ENCODE results near the gene HJV.

HJV gene

DNA sequence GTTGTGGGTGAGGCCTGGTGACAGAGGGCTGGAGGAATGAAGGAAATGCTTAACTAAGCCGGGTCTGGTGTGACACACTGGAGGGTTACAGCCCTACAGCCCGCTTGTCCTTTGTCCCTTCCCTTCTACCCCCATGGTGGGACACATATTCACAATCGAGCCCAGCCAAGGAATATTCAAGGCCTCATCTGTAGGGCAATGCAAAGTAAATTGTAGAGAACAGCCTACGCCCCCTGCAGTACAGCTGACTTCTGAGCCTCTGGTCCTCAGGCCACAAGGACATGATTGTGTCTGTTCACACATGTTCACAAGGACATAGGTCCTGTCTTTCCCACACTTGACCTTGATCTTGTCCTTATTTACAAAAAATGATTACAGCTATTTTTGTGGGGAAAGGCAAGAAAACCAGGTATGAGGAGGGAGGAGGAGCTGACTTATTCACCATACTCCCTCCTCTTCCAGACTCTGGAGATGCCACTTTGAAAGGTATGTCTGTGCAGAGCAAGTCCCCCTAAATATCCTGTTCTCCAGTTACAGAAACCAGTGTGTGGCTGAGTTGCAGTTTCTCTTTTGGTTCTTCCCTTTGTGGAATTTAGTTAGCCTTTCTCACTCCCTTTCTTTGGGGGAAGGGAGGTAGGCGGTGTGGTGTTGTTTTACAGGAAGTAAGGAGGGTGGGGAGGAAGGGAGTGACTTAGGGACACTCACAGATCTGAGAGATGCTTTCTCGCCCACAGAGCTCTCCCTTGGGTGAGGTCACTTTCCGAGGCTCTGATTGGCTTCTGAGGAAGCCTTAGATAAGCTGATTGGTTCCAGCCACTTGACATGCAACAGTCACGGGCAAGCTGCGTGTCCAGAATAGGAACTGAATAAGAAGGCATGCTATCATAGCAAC lies 42.4 kb downstream of the HJV start:
- DNase-seq (ENCODE audit: insufficient read length, low spot score) (peak; percentile 85), FAIRE-seq (no peak)

DNA sequence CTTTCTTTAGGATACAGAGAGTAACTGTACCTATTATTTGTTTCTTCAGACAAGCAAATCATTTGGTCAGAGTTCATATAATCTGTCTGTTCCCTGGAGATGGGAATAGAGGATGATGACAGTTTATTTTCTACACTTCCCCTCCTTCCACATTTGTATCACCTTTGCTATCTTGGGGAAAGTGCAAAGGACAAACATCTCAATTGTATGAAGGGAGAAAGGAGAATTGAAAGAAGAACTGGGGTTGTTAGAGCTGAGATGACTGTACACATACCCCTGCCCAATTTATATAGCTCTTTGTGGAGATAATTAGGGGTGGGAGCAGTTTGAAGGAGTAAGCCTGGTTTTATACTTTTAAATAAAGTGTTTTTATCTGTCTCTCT lies 43.1 kb downstream of the HJV start:
- no peak for DNase-seq (ENCODE audit: insufficient read length, low spot score)
- FAIRE-seq, result no peak

- DNase-seq (ENCODE audit: insufficient read length, low spot score) (peak; percentile 71), FAIRE-seq (no peak)
Measured at GRCh38 chr1:145977486-145978470, 43.8 kb downstream of the HJV start.

DNA sequence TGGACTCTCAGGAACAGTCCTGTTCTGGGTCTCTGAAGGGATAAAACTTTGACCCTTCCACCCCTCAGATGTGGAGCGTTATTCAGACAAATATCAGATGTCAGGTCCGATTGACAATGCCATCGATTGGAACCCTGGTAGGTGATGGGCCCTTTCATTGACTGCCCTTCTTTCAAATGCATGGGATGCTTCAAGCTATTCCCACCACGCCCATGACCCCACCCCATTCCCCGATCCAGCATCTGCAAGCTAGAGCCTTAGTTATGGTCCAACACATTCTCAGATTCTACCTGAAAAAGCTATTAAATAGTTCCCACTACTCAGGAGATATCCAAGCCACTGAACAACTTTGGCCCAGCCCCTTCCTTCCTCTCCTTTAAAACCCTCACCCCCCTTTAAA lies 44.5 kb downstream of the HJV start:
- no peak for DNase-seq (ENCODE audit: insufficient read length, low spot score)
- FAIRE-seq, result no peak

- FAIRE-seq, result no peak
- DNase-seq (ENCODE audit: insufficient read length, low spot score), result no peak
Measured at GRCh38 chr1:145975216-145975615, 46.3 kb downstream of the HJV start.

GRCh38 chr1:145974721-145975120 lies 46.8 kb downstream of the HJV start:
- FAIRE-seq, result no peak
- DNase-seq (ENCODE audit: insufficient read length, low spot score), result no peak

DNA sequence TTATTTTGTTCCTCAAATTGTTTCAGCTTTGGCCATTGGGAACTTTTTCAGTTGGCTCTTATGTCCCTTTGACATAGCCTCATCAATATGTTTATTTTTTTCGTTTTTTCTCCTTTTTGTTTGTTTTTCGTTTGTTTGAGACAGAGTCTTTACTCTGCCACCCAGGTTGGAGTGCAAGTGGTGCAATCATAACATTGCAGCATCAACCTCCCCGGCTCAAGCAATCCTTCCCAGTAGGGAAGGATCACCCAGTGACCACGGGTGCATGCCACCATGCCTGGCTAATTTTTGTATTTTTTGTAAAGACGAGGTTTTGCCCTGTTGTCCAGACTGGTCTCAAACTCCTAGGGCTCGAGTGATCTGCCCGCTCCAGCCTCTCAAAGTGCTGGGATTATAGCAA lies 49.0 kb downstream of the HJV start:
- no peak for FAIRE-seq
- no peak for DNase-seq (ENCODE audit: insufficient read length, low spot score)
